GM18498 (cell line): ENCODE data around the gene KLHL8.
A peak's percentile ranks its signal among the peaks of the same experiment; 100 is the strongest.
"Not testable (repeated sequence)": the region's sequence is repeated elsewhere in the genome, so short reads cannot be mapped to it uniquely, and the experiment has no call there.

Experiments
- ATAC-seq: cut with Tn5 transposase; IDR thresholded peaks from one replicate; pipeline ENCODE4 v1.9.1; 2021; ENCODE audit warnings: mild to moderate bottlenecking, moderate library complexity; ENCODE audit not compliant: unreplicated experiment

KLHL8 gene

DNA sequence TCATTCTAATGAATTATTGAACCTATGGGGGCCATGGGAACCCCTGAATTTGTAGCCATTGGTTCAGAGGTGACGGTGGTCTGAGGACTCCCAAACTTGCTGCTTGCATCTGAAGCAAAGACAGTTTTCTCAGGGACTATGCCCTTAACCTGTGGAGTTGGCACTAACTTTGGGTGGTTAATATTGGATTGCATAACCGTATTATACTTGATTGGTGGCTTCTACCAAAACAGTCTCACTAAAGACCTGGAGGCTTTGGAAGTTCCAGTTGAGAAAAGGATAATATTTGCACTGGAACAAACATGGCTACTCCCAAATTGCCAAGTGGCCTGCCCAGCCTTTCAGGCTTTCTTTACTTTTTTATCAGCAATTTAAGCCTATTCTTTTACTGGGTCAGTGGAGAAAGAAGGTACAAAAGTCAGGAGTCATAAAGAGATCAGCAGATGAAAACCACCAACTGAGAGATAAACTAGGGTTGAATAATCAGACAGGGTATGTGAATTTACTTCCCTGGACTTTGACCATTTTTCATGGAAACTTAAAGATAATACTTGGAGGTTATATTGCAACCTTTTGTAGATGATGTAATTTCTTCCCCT lies 7.9 kb upstream of the KLHL8 start:
- ATAC-seq, result no peak

DNA sequence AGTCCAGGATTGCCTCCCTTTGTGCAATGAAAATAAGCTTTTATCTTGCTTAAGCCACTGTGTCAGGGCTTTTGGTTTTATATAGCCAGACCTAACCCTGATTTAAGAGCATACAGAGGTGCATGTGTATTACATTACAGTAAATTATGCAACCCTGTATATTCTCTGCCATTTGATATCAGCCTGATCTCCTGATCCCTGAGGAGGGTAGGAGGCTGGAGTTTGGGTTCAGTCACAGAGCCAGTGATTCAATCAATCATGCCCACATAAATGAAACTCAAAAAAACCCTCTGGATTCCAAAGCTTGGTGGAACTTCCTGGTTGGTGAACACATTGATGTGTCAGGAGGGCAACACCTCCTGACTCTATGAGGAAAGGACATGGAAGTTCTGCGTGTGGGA lies 7.3 kb upstream of the KLHL8 start:
- no peak for ATAC-seq

DNA sequence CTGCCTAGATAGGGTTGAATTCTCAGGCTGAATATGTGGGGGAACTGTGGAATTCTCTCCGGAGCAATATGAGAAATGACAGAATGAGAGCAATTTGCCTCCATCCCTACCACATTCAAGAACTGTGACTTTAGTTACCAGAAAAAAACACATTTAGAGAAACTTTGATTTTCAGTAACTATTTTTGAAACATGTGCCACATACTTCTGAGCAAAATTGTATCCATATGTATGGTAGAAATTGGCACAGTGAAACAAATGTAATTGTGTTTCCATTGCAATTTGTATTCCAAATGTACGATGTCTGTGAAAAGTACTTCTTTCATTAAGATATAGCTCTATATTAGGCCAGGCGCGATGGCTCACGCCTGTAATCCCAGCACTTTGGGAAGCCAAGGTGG lies 5.5 kb upstream of the KLHL8 start:
- ATAC-seq, result no peak

DNA sequence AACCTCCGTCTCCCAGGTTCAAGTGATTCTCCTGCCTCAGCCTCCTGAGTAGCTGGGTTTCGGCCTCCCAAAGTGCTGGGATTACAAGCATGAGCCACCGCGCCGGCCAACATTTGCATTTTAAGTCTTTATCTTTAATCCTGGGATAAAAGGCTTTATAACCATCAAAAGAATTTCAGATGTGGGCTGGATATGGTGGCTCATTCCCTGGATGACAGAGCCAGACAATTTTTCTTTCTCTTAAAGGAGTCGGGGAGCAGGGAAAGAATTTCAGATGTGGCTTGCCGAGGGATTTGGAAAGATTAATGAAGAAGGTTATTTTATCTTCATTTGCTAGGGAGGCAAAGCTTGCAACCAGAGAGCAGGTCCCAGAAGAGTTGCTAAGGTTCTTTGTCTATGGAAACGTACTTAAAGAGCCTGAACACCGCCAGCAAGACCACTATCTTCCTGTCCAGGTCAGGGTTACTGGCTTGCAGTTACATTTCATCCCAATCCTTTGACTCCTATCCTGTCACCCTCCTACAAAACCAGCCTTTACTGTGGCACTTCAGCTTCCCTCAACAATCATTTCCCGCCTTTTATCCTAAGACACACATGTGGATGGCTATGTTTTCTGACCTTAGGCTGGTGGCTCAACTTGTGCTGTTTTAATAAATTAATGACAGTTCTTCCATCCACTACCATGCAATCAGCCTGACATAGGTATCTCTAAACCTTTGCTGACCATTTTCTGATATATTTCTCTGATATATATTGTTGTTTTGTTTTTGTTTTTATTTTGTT lies 3.9 kb upstream of the KLHL8 start:
- ATAC-seq, result no peak

DNA sequence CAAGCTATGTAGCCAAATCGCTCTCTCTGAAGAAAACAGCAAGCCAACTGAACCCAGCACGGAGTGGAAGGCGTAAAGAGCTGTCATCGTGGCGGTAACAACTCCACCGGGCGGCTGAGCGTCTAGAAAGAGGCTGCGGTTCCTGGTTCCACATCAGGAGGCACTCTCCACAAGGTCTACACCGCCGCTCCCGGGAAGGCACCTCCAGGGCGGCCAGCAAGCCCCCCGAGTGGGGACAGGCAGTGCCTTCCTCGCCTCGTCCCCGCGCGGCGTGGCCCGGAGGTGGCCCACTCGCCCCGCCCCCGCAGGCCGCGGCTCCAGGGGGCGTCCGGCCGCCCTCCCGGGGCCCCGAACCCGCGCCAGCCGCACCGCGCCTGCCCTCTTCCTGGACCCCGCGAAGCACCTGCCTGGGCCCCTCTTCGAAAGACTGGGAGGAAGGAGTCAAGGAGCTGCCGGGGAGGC lies 755 bp downstream of the KLHL8 start:
- ATAC-seq, result peak; percentile 42

DNA sequence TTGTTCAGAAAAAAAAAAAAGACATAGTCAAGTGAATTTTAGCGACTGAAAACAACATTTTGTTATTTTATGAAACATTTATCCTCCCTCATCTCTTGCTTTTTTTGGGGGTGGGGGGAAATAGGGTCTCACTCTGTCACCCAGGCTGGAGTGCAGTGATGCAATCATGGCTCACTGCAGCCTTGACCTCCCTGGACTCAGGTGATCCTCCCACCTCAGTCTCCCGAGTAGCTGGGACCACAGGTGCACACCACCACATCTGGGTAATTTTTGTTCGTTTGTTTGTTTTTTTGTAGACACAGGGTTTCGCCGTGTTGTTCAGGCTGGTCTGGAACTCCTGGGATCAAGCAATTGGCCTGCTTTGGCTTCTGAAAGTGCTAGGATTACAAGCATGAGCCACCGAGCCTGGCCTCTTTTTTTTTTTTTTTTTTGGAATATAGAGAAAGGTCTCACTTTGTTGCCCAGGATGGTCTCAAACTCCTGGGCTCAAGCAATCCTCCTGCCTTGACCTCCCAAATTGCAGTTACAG lies 3.1 kb downstream of the KLHL8 start:
- not testable (repeated sequence) for ATAC-seq

DNA sequence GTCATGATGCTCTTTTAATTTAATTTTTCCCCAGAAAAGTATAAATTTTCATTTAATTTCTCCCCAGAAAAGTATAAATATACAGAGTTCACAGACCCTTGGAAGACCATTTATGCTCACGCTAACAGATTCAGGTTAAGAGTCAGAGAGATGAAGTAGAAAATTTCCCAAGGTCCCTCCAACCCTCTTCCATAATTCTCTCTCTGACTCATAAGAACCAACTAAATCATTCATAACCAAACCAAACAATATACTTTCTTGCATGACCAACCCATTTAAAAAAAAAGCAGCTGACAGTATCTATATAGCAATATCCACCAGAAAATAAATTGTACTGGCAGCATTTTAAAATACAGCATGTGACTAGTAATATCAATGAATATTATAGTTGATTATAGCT lies 3.9 kb downstream of the KLHL8 start:
- no peak for ATAC-seq

DNA sequence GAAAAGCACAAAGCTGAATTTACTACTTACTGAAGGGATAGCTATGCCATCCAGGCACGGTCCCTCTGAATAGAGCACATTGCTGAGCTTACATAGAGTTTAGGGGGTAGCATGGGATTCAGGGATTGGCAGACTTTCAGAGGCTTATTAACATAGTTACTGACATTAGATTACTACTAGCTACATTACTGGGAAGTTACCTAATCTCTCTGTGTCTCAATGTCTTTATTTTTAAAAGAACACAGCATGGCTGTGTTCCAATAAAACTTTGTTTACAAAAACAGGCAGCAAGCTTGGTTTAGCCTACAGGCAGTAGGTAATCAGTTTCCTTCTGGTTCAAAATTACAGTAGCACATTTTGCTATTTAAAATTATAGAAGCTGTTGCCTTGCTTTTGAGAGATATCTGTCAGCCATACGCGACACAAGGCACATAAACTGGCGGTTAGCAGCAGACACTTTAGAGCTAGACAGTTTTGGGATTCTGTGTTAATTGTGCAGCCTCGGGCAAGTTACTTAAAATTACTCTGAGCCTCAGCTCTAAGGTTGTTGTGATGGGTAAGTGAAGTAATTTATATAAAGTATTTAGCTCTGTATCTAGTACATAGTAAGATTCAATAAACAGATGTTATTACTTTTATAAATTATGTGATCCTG lies 6.9 kb downstream of the KLHL8 start:
- no peak for ATAC-seq

DNA sequence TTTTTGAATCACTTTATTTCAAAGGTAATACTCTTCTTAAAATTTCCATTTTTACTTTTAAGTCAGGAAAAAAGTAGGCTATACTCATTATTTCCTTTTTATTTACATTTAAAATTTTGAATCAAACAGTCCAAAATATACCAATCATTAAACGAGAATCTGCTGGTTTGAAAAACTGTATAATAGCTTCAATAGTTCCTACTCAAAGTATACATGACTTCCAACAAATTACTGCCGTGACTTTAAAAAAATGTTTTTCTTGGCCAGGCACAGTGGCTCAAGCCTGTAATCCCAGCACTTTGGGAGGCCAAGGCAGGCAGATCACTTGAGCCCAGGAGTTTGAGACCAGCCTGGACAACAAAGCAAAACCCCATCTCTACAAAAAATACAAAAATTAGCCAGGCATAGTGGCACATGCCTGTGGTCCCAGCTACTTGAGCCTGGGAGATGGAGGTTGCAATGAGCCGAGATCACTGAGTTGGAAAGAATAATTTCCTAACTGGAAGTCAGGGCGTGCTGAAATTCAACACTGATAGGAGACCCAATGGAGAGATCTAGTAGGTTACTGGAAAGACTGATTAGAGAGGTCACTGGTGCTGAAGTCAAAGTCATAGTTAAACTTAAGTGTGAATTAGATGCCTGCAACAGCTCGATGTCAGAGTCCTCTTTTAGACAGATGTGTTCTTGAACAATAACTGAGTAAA lies 9.0 kb downstream of the KLHL8 start:
- no peak for ATAC-seq

DNA sequence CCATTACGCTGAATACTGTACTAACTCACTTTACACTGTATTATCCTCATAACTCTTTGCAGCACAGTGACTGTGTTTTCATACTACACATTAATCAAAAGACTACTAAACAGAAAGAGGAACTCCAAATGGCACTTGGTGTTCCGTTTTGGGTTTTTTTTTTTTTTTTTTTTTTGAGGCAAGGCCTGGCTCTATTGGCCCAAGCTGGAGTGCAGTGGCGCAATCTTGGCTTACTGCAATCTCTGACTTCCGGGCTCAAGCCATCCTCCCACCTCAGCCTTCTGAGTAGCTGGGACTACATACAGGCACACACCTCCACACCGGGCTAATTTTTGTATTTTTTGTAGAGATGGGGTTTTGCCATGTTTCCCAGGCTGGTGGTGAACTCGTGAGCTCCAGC lies 10.7 kb downstream of the KLHL8 start:
- peak; percentile 87 for ATAC-seq

DNA sequence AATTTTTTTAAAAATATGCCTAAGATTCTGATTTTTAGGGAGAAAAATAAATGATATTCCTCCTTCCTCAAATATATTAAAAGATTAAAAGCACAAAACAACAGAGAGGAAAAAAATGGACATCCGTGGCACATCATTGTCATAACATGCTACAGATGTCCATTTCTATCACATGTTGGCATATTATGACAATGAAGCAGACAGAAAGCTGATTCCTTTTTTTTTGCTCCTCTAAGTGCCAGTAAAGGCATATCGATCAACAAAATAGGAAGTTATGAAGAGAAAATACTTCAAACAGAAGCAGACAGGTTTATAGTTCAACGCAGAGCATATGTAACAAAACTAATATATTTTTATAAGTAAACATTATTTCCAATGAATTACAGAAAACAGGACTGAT lies 11.2 kb downstream of the KLHL8 start:
- no peak for ATAC-seq

DNA sequence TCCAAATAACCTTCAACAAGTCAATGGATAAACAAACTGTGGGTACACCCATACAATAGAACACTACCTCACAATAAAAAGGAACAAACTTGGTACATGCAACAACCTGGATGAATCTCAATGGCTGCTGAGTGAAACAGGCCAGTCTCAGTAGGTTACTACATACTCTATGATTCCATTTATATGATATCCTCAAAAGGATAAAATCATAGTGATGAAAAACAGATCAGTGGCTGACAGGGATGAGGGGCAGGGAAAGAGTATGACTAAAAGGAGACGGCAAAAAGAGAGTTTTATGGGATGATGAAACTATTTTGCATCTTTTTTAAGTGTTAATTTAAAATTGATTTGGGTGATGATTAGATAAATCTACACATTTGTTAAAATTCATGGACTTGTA lies 15.9 kb downstream of the KLHL8 start:
- ATAC-seq, result no peak

DNA sequence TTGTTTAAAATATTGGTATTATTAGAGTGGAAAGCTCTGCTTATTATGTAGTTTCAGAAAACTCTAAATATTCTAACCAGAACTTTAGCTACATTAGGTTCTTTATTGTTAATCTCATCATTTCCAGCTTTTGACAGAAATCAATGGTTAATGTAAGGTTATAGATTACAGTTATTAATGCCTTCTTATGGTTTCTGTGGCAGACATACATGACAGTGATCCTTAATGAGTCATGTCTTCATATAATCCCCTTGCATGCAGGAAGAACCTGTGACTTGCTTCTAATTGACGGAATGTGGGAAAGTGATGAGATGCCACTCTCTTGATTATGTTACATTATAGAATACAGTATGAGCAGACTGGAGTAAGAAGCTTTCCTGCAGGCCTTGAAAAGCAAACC lies 23.5 kb downstream of the KLHL8 start:
- ATAC-seq, result no peak

DNA sequence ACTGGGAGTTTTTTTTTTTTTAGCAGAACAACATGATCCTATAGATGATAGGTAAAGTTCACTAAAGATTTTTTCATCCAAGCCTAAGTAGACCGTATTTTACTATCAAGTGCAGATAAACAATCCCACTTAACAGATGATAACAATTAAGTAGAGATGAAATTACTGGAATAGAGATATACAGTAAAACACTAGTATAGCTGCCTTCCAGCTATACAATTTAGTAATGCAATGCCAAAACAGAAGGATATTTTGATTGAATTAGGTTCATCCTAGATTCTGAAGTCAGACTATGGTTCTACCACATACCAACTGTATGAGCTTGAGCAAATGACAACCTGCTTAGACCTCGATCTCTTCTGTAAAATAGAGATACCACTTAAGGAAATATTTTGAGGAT lies 24.3 kb downstream of the KLHL8 start:
- no peak for ATAC-seq

DNA sequence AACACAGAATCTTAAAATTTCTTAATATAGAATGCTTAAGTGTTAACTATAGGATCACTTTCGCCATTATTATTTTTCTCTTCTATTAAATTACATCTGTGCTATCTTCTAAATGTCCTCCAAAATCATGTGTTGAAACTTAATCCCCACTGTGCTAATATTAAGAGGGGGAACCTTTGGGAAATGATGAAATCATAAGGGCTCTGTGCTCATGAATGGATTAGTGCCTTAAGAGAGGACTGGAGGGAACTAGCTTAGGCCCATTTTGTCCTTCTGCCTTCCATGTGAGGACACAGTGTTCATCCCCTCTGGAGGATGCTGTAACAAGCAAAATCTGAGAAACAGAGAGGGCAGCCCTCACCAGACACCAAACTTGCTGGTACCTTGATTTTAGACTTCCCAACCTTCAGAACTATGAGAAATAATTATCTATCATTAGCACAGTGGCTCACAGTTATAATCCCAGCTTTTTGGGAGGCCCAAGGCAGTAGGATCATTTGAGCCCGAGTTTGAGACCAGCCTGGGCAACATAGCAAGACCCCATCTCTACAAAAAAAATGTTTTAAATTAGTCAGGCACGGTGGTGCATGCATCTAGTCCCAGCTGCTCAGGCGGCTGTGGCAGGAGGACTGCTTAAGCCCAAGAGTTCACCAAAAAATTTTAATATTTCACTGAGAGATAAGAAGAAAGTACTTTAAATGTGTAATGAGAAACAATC lies 26.3 kb downstream of the KLHL8 start:
- ATAC-seq, result no peak

DNA sequence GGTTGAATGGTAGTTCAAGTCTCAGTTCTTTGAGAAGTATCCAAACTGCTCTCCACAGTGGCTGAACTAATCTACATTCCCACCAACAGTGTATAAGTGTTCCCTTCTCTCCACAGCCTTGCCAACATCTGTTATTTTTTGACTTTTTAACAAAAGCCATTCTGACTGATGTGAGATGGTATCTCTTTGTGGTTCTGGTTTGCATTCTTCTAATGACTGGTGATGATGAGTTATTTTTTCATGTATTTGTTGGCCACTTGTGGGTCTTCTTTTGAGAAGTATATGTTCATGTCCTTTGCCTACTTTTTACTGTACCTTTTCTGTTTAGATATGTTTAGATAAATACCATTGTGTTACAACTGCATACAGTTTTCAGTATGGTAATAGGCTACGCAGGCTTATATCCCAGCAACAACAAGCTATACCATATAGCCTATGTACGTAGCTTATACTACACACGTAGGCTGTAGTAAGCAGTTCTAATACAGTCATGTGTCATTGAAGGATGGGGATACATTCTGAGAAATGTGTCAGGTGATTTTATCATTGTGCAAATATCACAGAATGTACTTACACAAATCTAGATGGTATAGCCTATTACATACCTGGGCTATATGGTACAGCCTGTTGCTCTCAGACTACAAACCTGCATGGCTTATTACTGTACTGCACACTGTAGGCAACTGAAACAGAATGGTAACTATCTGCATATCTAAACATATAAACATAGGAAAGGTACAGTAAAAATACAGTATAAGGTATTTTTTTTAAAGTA lies 28.1 kb downstream of the KLHL8 start:
- no peak for ATAC-seq

DNA sequence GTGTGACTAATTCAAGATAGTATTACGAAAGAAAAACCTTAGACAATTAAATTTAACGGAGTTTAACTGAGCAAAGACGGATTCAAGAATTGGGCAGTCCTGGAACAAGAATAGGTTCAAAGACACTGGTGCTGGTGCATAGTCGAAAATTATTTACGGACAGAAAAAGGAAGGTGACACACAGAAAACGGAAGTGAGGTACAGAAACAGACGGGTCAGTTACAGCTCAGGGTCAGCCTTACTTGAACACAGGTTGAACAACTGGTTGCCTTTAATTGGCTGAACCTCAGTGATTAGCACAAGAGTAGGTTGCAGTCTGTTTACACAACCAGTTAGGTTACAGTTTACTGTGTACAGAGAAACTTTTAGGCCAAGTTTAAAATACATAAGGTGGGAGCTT lies 31.5 kb downstream of the KLHL8 start:
- no peak for ATAC-seq

DNA sequence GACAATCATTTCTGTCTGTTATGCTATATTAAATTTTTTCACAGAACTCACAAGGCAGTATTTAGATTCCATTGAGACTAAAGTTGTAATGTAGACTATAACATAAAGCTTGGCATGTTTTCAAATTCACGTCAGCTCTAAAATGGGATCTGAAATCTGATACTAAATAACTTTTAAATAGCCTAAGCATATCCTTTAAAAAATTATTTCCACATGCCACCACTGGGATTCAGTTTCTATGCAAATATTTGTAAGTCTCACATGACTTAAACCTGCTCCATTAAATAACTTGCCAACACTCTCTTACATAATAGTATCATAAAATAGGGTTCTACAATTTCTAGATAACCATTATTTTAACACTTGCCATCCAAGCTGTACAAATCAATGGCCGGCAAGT lies 32.4 kb downstream of the KLHL8 start:
- no peak for ATAC-seq

DNA sequence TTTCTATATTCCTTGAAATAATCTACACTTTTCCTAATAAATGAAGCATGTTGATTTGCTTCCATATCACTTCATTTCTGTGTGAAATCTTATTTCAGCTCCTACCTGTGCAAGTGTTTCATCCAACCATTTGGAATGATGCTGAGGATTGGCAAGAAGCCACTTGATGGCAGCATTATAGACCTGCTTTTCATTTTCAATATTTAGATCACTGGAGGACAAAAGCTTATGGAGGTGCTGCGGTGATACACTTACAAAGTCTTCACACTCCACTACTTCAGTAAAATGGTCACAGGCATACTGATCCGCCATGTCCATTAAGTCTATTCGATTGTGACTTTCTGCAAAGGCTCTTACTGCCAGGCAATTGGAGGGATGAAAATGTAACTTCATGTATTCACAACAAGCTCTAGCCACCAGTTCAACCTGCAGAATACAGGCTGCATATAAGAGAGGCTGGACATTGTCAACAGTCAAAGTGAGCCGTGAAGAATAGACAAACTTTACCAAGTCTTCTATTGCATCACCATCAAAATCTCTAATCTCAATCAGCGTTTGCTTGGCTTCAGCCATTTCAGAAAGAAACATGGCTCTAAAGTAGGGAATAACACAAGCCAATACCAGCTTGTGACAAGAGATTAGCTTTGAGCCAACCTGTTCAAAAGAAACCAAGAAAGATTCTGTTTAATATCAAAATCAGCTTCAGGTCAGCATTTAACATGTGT lies 35.1 kb downstream of the KLHL8 start:
- no peak for ATAC-seq
